GM19025 (cell line): ENCODE data around the gene IQGAP2.
"Not testable (repeated sequence)": the region's sequence is repeated elsewhere in the genome, so short reads cannot be mapped to it uniquely, and the experiment has no call there.

ENCODE experiments used
- ATAC-seq: cut with Tn5 transposase; IDR thresholded peaks from one replicate; pipeline ENCODE4 v1.9.1; 2021; ENCODE audit warnings: mild to moderate bottlenecking, low read depth, moderate library complexity; ENCODE audit not compliant: unreplicated experiment

Gene IQGAP2

GRCh38 chr5:76493190-76493837 lies 90.2 kb downstream of the IQGAP2 start:
- ATAC-seq: no peak

GRCh38 chr5:76494201-76494600 lies 91.1 kb downstream of the IQGAP2 start:
- ATAC-seq: no peak

GRCh38 chr5:76495870-76496269 lies 92.8 kb downstream of the IQGAP2 start:
- ATAC-seq: no peak

- no peak for ATAC-seq
Observed at GRCh38 chr5:76497065-76497460, 94.0 kb downstream of the IQGAP2 start.

GRCh38 chr5:76497986-76498717 lies 95.1 kb downstream of the IQGAP2 start:
- ATAC-seq: no peak

GRCh38 chr5:76499507-76500161 lies 96.5 kb downstream of the IQGAP2 start:
- no peak for ATAC-seq

GRCh38 chr5:76500633-76501393 lies 97.7 kb downstream of the IQGAP2 start:
- no peak for ATAC-seq

- ATAC-seq: no peak
Observed at GRCh38 chr5:76503929-76504328, 100.8 kb downstream of the IQGAP2 start.

- ATAC-seq: no peak
Observed at GRCh38 chr5:76504901-76505564, 101.9 kb downstream of the IQGAP2 start.

- ATAC-seq: no peak
Observed at GRCh38 chr5:76513476-76513875, 110.4 kb downstream of the IQGAP2 start.

- no peak for ATAC-seq
Observed at GRCh38 chr5:76514292-76514691, 111.2 kb downstream of the IQGAP2 start.

- ATAC-seq: no peak
Observed at GRCh38 chr5:76514713-76515112, 111.6 kb downstream of the IQGAP2 start.

GRCh38 chr5:76517334-76517733 lies 114.2 kb downstream of the IQGAP2 start:
- ATAC-seq: no peak

GRCh38 chr5:76518246-76518645 lies 115.2 kb downstream of the IQGAP2 start:
- not testable (repeated sequence) for ATAC-seq

- peak; percentile 81 for ATAC-seq
Observed at GRCh38 chr5:76521240-76521758, 118.2 kb downstream of the IQGAP2 start.

GRCh38 chr5:76522103-76522935 lies 119.2 kb downstream of the IQGAP2 start:
- no peak for ATAC-seq

GRCh38 chr5:76524101-76524835 lies 121.2 kb downstream of the IQGAP2 start:
- ATAC-seq: no peak

GRCh38 chr5:76524868-76525267 lies 121.8 kb downstream of the IQGAP2 start:
- ATAC-seq: no peak

GRCh38 chr5:76525956-76526355 lies 122.9 kb downstream of the IQGAP2 start:
- ATAC-seq: no peak
